Panc1 (cell line): Measurements from ENCODE around the gene MYO18B. TPM values are rescaled to one million over a fixed set of nuclear protein-coding genes. Genes with fewer than 3 reads are reported as not detected.

ENCODE experiments used
- ATAC-seq: fragments of 200-7000 bp; cut with Tn5 transposase; 2 replicates; pipeline ENCODE4 v1.9.1; 2020; ENCODE audit warnings: mild to moderate bottlenecking, moderate library complexity
- BruUV-seq: library from RNA; stranded (reverse); fragments of 400-500 nt; replicated peaks from 2 replicates; lab custom pipeline; 2021; lab: Mats Ljungman, UMichigan
- CTCF ChIA-PET: fragments of 300-600 bp; sonication (Branson Sonifier 250); formaldehyde crosslinking; loops from one replicate; lab custom pipeline; 2022; ENCODE audit warnings: antibody characterized with exemption; lab: Charles Lee
- POLR2A ChIA-PET: fragments of 300-600 bp; sonication (Branson Sonifier 250); formaldehyde crosslinking; loops from one replicate; lab custom pipeline; 2022; ENCODE audit warnings: antibody characterized with exemption; lab: Charles Lee
- DNase-seq: peaks from one replicate; pipeline ENCODE4 v3.0.0-alpha.2; 2010; ENCODE audit warnings: low read depth, low spot score
- H3K27ac ChIP-seq: 2 replicates; pipeline ENCODE4 v1.5.1; 2011; ENCODE audit warnings: mild to moderate bottlenecking, low read length, inconsistent platforms
- H3K27me3 ChIP-seq: fragments of 200-500 bp; sonication (Bioruptor generic); 2 replicates; pipeline ENCODE4 v1.6.0; 2014; ENCODE audit warnings: low read length, inconsistent platforms; ENCODE audit not compliant: control insufficient read depth, insufficient read depth
- H3K36me3 ChIP-seq: fragments of 200-500 bp; sonication (Bioruptor generic); 2 replicates; pipeline ENCODE4 v1.5.1; 2014; ENCODE audit warnings: inconsistent platforms, mild to moderate bottlenecking, low read length, moderate library complexity; ENCODE audit not compliant: control insufficient read depth, insufficient read depth
- H3K4me1 ChIP-seq: 2 replicates; pipeline ENCODE4 v1.5.1; 2011; ENCODE audit warnings: inconsistent platforms, mild to moderate bottlenecking, low read length, moderate library complexity; ENCODE audit not compliant: control insufficient read depth, insufficient read depth
- H3K4me3 ChIP-seq, 2 experiments: 2 replicates each; pipeline ENCODE4 v1.5.1; 2011 to 2012; ENCODE audit warnings: low read depth in 2 of 2, low read length in 2 of 2, mild to moderate bottlenecking in 2 of 2, inconsistent platforms in 1 of 2, moderate library complexity in 1 of 2
- H3K9me3 ChIP-seq: fragments of 200-500 bp; sonication (Bioruptor generic); 2 replicates; pipeline ENCODE4 v1.5.1; 2014; ENCODE audit warnings: low read depth, mild to moderate bottlenecking, inconsistent platforms, low read length, moderate library complexity; ENCODE audit not compliant: control insufficient read depth, insufficient read depth
- POLR2AphosphoS5 ChIP-seq: IDR thresholded peaks from 2 replicates; pipeline ENCODE4 v1.6.1; 2012; ENCODE audit warnings: mild to moderate bottlenecking, low read depth, low read length, moderate library complexity
- REST ChIP-seq, 2 experiments: IDR thresholded peaks; 2 replicates each; pipeline ENCODE4 v1.6.1; 2011 to 2012; ENCODE audit warnings: low read depth in 2 of 2, control low read depth in 1 of 2, low read length in 1 of 2, mild to moderate bottlenecking in 1 of 2, moderate library complexity in 1 of 2; ENCODE audit not compliant: insufficient read depth in 1 of 2
- SIN3A ChIP-seq: IDR thresholded peaks from 2 replicates; pipeline ENCODE4 v1.6.1; 2012; ENCODE audit warnings: low read depth, mild to moderate bottlenecking, low read length, moderate library complexity, borderline replicate concordance; ENCODE audit not compliant: insufficient read depth
- TCF7L2 ChIP-seq: IDR thresholded peaks from 2 replicates; pipeline ENCODE4 v1.6.1; 2011; ENCODE audit warnings: mild to moderate bottlenecking, low read depth, low read length, inconsistent platforms
- in situ Hi-C: cut with HindIII; loops from 2 replicates; pipeline ENCODE4 v1.10.0; 2016; ENCODE audit warnings: low sequenced_read_pairs, low pct_unique_long_range_greater_than_20kb
- intact Hi-C: fragments of 100-400 bp; cut with micrococcal nuclease; formaldehyde crosslinking; loops from one replicate; pipeline ENCODE4 v1.10.0; 2022; ENCODE audit not compliant: unreplicated experiment
- total RNA-seq: library from RNA; stranded (reverse); gene quantifications from one replicate; pipeline ENCODE4 v1.2.1, GENCODE V29; 2021; ENCODE audit not compliant: unreplicated experiment
- TF ChIP-seq, protein P1 (sequence below): fragments of 450-650 bp; IDR thresholded peaks from 2 replicates; pipeline ENCODE4 v1.5.1; 2017; ENCODE audit warnings: mild to moderate bottlenecking

MYO18B gene
- total RNA-seq, 1 experiment from 2014 or later = not detected

DNA sequence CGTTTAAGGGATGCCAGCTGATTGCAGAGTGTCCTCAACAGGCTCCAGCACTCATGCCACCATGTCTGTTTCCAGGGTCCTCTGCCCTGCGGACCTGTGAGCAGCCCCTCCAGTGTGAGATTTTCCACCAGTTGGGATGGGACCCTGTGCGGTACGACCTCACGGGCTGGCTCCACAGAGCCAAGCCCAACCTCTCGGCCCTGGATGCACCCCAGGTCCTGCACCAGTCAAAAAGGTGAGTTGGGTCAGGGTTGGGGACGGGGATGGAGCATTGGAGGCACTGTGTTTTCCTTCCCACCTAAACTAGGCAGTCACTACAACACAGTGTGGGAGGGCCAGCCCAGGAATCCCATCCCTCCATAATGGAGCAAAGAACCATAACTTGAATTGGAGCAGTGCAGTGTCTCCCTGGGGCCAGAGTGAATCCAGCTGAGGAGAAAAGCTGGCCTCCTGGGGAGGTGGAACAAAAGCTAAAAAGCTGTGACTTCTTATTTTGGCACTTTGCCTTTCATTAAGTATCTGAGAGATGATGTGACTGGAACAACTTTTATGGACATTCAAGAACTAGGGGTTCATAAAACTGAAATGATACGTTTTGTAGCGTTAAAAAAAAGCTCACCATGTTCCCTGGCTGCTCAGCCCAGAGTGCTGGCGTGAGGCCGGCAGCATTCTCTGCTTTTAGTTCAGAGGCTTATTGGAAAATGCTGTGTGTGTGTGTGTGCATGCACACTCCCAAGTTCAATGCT, 101.8 kb downstream of the MYO18B start:
- no peak for TF ChIP-seq SIN3A
- TF ChIP-seq TCF7L2 = no peak
- TF ChIP-seq POLR2AphosphoS5 = no peak
- TF ChIP-seq, protein P1, sequence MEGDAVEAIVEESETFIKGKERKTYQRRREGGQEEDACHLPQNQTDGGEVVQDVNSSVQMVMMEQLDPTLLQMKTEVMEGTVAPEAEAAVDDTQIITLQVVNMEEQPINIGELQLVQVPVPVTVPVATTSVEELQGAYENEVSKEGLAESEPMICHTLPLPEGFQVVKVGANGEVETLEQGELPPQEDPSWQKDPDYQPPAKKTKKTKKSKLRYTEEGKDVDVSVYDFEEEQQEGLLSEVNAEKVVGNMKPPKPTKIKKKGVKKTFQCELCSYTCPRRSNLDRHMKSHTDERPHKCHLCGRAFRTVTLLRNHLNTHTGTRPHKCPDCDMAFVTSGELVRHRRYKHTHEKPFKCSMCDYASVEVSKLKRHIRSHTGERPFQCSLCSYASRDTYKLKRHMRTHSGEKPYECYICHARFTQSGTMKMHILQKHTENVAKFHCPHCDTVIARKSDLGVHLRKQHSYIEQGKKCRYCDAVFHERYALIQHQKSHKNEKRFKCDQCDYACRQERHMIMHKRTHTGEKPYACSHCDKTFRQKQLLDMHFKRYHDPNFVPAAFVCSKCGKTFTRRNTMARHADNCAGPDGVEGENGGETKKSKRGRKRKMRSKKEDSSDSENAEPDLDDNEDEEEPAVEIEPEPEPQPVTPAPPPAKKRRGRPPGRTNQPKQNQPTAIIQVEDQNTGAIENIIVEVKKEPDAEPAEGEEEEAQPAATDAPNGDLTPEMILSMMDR = no peak
- TF ChIP-seq REST (IDR thresholded peaks at IDR 0.05; ENCODE audit: insufficient read depth in 1 of 2, low read depth in 2 of 2, low read length in 1 of 2) = no peak
- POLR2A ChIA-PET = no interaction called here
- no peak overlapping the region for H3K27ac ChIP-seq
- H3K9me3 ChIP-seq = no peaks in the 10 kb centered on the region
- H3K36me3 ChIP-seq = no peaks in the 10 kb centered on the region
- no TSS peak for BruUV-seq
- no peak for DNase-seq
- in situ Hi-C loops (no loop called here), intact Hi-C loops (no loop called here)
- H3K4me3 ChIP-seq = no peak overlapping the region
- no peaks in the 10 kb centered on the region for H3K4me1 ChIP-seq
- CTCF ChIA-PET = no interaction called here
- H3K27me3 ChIP-seq = no peaks in the 10 kb centered on the region
- no peak for ATAC-seq

- Histone ChIP-seq H3K4me3 (no peak overlapping the region), H3K27me3 (no peaks in the 10 kb centered on the region), H3K36me3 (no peaks in the 10 kb centered on the region), H3K27ac (no peak overlapping the region), H3K9me3 (no peaks in the 10 kb centered on the region), H3K4me1 (no peaks in the 10 kb centered on the region)
- ChIA-PET CTCF (no interaction called here), POLR2A (no interaction called here)
- intact Hi-C loops (no loop called here), in situ Hi-C loops (no loop called here)
- TF ChIP-seq POLR2AphosphoS5 (no peak), SIN3A (no peak)
- TF ChIP-seq, protein P1 = no peak
- BruUV-seq = no TSS peak
- no peak for ATAC-seq
- no peak for DNase-seq
These were observed 102.6 kb downstream of the MYO18B start for GRCh38 chr22:25844601-25845000.
